Kidney (tissue), 14 donors: ENCODE measurements around the gene FAM170B. TPM values are rescaled to one million over a fixed set of nuclear protein-coding genes. Genes with fewer than 3 reads are reported as not detected.

Experiments
- DNase-seq, 5 donors: peaks; one replicate each; pipeline ENCODE4 v3.0.0-alpha.2; 2013 to 2020
- FAIRE-seq: peaks from 2 replicates; lab custom pipeline; 2012; peaks lifted over from hg19 to GRCh38; lab: Jason Lieb, UNC
- H3K27ac ChIP-seq, 2 donors: one replicate each; pipeline ENCODE4 v1.7.0; 2013; ENCODE audit warnings: low read depth in 2 of 2, low read length in 2 of 2, inconsistent platforms in 1 of 2
- H3K27me3 ChIP-seq: one replicate; pipeline ENCODE4 v1.7.1; 2013; ENCODE audit warnings: low read length, inconsistent platforms; ENCODE audit not compliant: control insufficient read depth, insufficient read depth
- H3K36me3 ChIP-seq, 3 donors: one replicate each; pipeline versions ENCODE4 v1.7.0 to v1.7.1; 2013; ENCODE audit warnings: low read length in 3 of 3, control low read depth in 1 of 3, inconsistent platforms in 1 of 3; ENCODE audit not compliant: insufficient read depth in 3 of 3, control insufficient read depth in 2 of 3
- H3K4me1 ChIP-seq, 3 donors: one replicate each; pipeline versions ENCODE4 v1.7.0 to v1.7.1; 2013; ENCODE audit warnings: low read length in 3 of 3, inconsistent platforms in 1 of 3, low read depth in 1 of 3; ENCODE audit not compliant: control insufficient read depth in 2 of 3, insufficient read depth in 2 of 3
- H3K4me3 ChIP-seq, 3 donors: one replicate each; pipeline versions ENCODE4 v1.7.0 to v1.8.1; 2013; ENCODE audit warnings: low read length in 3 of 3, control low read depth in 1 of 3, inconsistent platforms in 1 of 3
- H3K9ac ChIP-seq, 3 donors: one replicate each; pipeline versions ENCODE4 v1.7.0 to v1.7.1; 2013; ENCODE audit warnings: low read length in 3 of 3, control low read depth in 1 of 3, inconsistent platforms in 1 of 3
- H3K9me3 ChIP-seq, 3 donors: one replicate each; pipeline versions ENCODE4 v1.7.0 to v1.7.1; 2013; ENCODE audit warnings: low read length in 3 of 3, control low read depth in 1 of 3, inconsistent platforms in 1 of 3; ENCODE audit not compliant: control insufficient read depth in 2 of 3, insufficient read depth in 1 of 3
- CTCF ChIP-seq: IDR thresholded peaks from 3 replicates; pipeline ENCODE4 v1.5.1; 2012; ENCODE audit warnings: mild to moderate bottlenecking, moderate library complexity, borderline replicate concordance; ENCODE audit not compliant: insufficient read depth; ENCODE audit errors: extremely low read depth
- intact Hi-C: fragments of 100-400 bp; cut with DNase I; formaldehyde crosslinking; loops from one replicate; pipeline ENCODE4 v1.11.1; 2022
- polyA plus RNA-seq: library from polyadenylated mRNA; stranded (reverse); fragments of 350-450 nt; fragmentation: Illumina TruSeq; extraction: RNeasy Lipid Tissue Mini Kit (QIAGEN cat#74804); gene quantifications from one replicate; pipeline ENCODE4 v1.2.3, GENCODE V29; 2014; ENCODE audit warnings: low read depth, low replicate concordance; ENCODE audit not compliant: insufficient read depth
- total RNA-seq: library from RNA; stranded (reverse); fragmentation: NEBNext Ultra II Directional; extraction: Animal tissue kit (Norgen Biotek cat#: 25700); gene quantifications from one replicate; pipeline ENCODE4 v1.2.1, GENCODE V29; 2021
- donor health status: control.
- donor health status: control.
- donor health status: control.
- donor health status: control.
- donor health status: control.
- donor health status: DM: yes; HTN: yes; CAD: no.
- donor health status: Normal renal cell carcinoma (clear cell type).

Gene FAM170B
- total and polyA plus RNA-seq, 2 donors from 2014 or later, result not detected

- Histone ChIP-seq H3K9ac (peak within 1 kb of the TSS; percentile 45 to 57 (median 51)), H3K36me3 (no peaks in the 10 kb centered on the region), H3K9me3 (no peaks in the 10 kb centered on the region), H3K27me3 (no peaks in the 10 kb centered on the region), H3K27ac (peak within 1 kb of the TSS in 1 of 2 donors; percentile 33), H3K4me3 (peak within 1 kb of the TSS; percentile 66 to 75 (median 74)), H3K4me1 (peaks cover 0 to 13% (median 3%) of the 10 kb centered on the region in 3 donors)
- FAIRE-seq, result no peak
- TF ChIP-seq CTCF, result no peak
- intact Hi-C loops, result no loop called here
- DNase-seq, result peak in 4 of 5 donors; percentile 43 to 67 (median 54)
Measured at GRCh38 chr10:49115015-49115795, 18.6 kb downstream of the FAM170B start, which contains the start of gene VSTM4. VSTM4 (minus strand) TSS chr10:49115522; CDS start chr10:49115485, 37 bp downstream.

GRCh38 chr10:49114718-49115014 is 19.2 kb downstream of the FAM170B start:
- H3K4me3 ChIP-seq, result peak overlapping the region; percentile 66 to 75 (median 74)
- intact Hi-C loops, result no loop called here
- FAIRE-seq, result no peak
- no peak for TF ChIP-seq CTCF
- H3K9me3 ChIP-seq, result no peaks in the 10 kb centered on the region
- no peaks in the 10 kb centered on the region for H3K27me3 ChIP-seq
- peaks cover 0 to 13% (median 3%) of the 10 kb centered on the region in 3 donors for H3K4me1 ChIP-seq
- no peaks in the 10 kb centered on the region for H3K36me3 ChIP-seq
- no peak for DNase-seq
- peak overlapping the region in 1 of 2 donors; percentile 33 for H3K27ac ChIP-seq
- peak overlapping the region; percentile 45 to 57 (median 51) for H3K9ac ChIP-seq

GRCh38 chr10:49113741-49114141 is 20.1 kb downstream of the FAM170B start:
- peak overlapping the region in 2 of 3 donors; percentile 74 to 75 for H3K4me3 ChIP-seq
- TF ChIP-seq CTCF, result no peak
- H3K27ac ChIP-seq, result no peak overlapping the region
- peaks cover 0 to 19% (median 3%) of the 10 kb centered on the region in 3 donors for H3K4me1 ChIP-seq
- no peaks in the 10 kb centered on the region for H3K36me3 ChIP-seq
- DNase-seq (peak in 1 of 5 donors; percentile 7), FAIRE-seq (no peak)
- H3K9me3 ChIP-seq, result no peaks in the 10 kb centered on the region
- no peaks in the 10 kb centered on the region for H3K27me3 ChIP-seq
- intact Hi-C loops, result no loop called here
- no peak overlapping the region for H3K9ac ChIP-seq
